GM20431 (cell line): Measurements from ENCODE around the gene SLC19A2.
"Not testable (repeated sequence)": the region's sequence is repeated elsewhere in the genome, so short reads cannot be mapped to it uniquely, and the experiment has no call there.

Experiments used
- in situ Hi-C: fragments of 300-500 bp; cut with MseI, MboI; formaldehyde crosslinking; loops from one replicate; pipeline ENCODE4 v1.15.0; 2020; ENCODE audit warnings: low sequenced_read_pairs; ENCODE audit not compliant: unreplicated experiment

The SLC19A2 gene

GRCh38 chr1:169485431-169486280 lies at the start of gene SLC19A2:
Gene SLC19A2 (minus strand): TSS chr1:169485944. CDS start chr1:169485766, 178 bp downstream.
- in situ Hi-C loops, result no loop called here

DNA sequence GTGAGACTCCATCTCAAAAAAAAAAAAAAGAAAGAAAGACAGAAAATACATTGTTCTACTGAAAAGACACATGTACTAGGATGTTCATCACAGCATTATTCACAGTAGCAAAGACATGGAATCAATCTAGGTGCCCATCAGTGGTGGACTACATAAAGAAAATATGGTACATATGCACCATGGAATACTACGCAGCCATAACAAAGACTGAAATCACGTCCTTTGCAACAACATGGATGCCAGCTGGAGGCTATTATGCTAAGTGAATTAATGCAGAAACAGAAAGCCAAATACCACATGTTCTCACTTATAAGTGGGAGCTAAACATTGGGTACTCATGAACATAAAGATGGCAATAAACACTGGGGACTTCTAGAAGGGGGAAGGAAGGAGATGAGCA lies 48.9 kb upstream of the SLC19A2 start:
- in situ Hi-C loops, result no loop called here

GRCh38 chr1:169533528-169534190 lies 47.9 kb upstream of the SLC19A2 start:
- in situ Hi-C loops, result not testable (repeated sequence)

- in situ Hi-C loops, result no loop called here
Measured at GRCh38 chr1:169530448-169530847, 44.7 kb upstream of the SLC19A2 start.

GRCh38 chr1:169529068-169529642 lies 43.4 kb upstream of the SLC19A2 start:
- in situ Hi-C loops, result no loop called here

DNA sequence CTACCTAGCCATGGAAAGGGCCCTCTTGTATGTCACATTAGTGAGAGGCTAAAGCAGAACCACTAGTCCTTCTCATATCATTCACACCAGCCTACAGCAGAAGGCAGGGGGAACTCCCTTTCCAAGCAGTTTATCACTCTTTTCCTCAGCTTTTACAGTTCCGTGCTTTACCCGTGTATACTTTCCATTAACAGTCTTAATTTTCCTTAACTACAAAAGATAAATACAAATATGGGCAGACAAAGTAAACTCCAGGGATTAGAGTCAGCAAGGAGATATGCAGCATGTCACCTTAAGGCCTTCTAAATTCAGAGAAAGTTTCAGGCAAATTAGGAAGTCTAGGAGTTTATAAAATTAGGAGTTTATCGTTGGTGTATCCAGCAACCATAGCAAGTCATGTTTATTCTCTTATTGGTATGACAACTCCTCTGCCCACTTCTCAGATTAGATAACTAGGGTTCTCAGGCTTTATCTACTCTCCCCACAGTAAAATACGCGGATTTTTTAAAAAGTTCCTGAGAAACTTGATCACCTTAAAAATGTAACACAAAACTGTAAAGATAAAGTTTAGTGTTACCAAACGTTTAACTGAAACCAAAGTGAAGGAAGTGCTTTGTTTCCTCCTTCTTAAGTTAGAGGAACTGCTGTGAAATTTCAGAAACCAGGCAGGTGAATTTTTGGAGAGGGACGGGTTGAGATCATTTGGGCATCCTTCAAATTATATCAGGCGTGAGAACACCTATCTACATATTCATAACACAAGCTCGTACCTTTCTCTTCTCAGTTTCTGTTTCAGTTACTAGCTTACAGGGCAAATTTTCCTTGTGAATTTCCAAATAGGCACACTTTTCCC lies 42.7 kb upstream of the SLC19A2 start:
- in situ Hi-C loops, result no loop called here

- in situ Hi-C loops, result no loop called here
Measured at GRCh38 chr1:169527451-169528214, 41.9 kb upstream of the SLC19A2 start.

- in situ Hi-C loops, result no loop called here
Measured at GRCh38 chr1:169527001-169527400, 41.3 kb upstream of the SLC19A2 start.

DNA sequence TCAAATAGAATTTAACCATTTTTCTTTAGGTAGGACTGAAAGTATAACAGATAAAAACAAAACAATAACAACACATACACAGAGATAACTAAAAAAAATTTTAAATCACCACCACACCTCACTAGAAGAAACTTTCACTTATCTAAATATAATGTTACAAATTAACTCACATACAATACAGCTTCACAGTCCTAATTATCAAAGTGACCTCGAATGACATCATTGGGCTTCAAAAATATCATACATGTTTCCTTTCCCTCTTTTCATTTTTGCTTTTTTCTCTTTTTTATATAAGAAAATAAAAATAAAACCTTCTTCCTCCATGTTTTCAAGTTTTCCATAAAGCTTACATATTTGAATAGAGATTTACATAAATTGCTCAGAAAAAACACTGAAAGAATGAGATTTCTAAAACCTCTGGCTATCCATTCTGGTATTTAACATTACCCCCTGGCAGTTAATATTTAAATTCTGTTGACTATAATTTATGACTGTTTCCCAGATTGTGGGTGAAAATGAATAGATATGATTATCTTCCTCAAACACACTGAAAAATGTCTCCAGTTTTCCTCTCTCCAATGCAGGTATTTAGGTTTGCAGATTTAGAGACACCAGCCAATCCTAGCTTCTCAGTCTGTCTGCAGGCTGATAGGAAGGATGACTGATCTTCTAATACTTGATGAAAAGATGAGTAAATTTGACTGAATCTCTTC lies 40.5 kb upstream of the SLC19A2 start:
- in situ Hi-C loops, result no loop called here

DNA sequence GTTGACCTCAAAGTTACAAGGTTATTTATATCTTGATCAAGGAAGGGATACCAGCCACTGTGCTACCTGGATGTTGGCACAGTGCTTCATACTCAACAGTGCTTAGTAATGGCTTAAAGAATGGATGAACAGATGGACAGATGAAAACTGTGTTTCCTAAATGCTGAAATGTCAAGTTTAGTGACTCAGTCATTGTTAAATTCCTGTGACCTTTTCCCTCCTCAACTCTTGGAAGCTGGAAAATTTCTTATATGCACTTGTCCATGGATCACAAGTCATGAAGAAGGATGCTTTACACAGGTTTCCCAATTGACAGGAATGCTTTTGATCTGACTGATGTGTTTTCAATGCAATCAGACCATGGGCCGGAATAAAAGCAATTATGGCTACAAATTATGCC lies 39.6 kb upstream of the SLC19A2 start:
- in situ Hi-C loops, result no loop called here

- in situ Hi-C loops, result no loop called here
Measured at GRCh38 chr1:169523904-169524303, 38.2 kb upstream of the SLC19A2 start.

DNA sequence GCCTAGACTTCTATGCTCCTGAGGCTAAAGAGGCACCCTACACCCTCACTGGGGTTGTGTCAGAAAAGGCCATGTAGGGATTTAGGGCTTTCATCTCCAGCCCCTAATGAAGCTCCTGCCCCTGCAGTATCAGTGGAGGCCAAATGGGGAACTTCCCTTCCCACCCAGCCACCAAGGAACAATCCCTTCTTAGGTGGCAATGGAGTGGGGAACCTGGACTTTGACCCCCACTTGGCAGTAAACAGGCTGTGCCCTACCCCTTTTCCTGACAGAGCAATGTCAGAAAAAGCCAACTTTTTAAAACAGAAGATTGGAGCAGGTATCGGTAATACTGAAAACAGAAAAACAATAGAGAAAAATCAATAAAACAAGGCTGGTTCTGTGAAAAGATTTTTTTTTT lies 35.5 kb upstream of the SLC19A2 start:
- in situ Hi-C loops, result no loop called here

GRCh38 chr1:169517558-169518186 lies 31.9 kb upstream of the SLC19A2 start:
- in situ Hi-C loops, result no loop called here

DNA sequence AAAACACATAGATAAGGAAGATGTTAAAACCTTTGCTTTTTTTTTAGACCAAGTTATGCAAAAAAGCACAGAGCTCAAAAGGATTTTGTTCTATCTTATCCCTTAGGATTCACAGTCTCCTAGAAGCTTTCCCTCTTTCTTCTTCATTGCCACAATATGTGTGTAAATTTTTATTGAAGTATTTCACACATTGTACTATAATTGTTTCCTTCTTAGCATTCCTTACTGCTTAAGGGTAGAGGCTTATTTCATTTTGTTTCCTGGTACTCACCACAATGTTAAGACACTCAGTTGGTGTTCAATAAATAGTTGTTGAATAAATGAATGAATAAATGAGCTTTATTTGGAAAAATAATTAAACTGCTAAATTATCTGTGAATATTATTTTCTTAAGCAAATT lies 29.9 kb upstream of the SLC19A2 start:
- in situ Hi-C loops, result no loop called here

DNA sequence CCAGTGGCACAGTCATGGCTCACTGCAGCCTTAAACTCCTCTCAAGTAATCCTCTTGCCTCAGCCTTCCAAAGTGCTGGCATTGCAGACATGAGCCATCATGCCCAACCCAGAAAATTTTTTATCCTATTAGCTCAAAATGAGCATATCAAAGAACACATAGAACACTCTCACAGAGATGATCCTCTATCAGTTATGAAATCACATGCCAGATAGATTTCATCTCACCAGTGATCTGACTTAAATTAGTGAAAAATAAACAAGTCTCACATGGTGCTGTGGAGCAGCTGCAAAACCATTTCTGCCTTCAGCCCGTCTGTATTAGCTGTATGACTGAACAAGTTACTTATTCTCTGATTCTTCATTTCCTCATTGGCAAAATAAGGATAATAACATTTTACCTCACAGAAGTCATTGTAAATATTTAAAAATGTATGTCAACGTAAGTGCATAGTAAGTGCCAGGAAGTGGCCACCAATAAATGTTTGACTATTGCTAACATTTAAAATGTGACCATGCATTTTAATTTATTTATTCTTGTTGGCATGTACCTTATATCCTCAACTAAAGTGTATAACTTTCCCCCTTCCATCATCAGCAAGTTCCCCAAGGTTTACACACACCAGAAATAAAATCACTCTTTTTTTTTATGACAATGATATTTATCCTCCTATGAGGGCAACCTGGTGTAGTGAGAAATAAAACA lies 29.0 kb upstream of the SLC19A2 start:
- in situ Hi-C loops, result no loop called here

DNA sequence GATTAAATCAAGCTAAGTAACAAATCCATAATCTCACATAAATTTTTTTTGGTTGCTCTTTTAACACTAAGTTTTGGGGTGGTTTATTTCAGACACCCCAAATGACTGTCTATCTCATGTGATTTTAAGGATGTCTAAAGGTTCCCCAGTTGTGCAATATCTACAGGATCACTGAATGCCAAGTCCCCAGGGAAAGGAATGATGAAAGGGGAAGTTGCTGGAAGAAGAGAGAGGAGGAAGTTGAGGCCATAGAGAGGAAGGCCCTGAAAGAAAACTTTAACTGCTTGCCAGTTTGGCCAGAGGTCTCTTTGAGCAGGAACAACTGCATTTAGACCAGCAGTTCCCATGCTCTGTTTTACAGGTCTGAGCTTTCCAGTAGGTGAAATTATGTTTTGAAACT lies 27.5 kb upstream of the SLC19A2 start:
- in situ Hi-C loops, result no loop called here

GRCh38 chr1:169511316-169512005 lies 25.7 kb upstream of the SLC19A2 start:
- in situ Hi-C loops, result no loop called here
